Stimulated activated CD4-positive, alpha-beta T cell treated with anti-CD3 and anti-CD28 coated beads, TNF-alpha, amount 100 ng/mL, for 1 hour (primary cell): ENCODE results near the gene HTR2B.
"Not testable (repeated sequence)": the region's sequence is repeated elsewhere in the genome, so short reads cannot be mapped to it uniquely, and the experiment has no call there.

ENCODE experiments used
- DNase-seq, 3 donors: peaks; one replicate each; pipeline ENCODE4 v3.0.0-alpha.2; 2020; ENCODE audit warnings: low read depth in 3 of 3, low spot score in 1 of 3

The HTR2B gene

DNA sequence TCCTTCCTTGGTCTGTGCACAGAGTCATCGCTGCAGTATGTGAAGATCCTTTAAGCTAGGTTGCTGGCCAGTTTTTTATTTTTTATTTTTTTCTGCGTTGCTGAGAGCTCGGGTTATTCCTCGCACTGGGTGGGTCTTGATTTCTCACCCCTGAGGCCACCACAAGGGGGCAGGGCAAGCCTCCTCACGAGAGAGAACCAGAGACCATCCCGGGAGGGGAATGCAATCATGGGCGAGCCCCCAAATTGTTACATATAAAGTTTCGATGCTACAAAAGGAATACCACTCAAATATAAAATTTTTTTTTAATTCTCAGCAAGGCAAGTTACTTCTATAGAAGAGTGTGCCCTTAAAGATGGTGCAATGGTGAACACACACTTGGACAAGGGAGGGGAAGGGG is 24.9 kb downstream of the HTR2B start:
- DNase-seq = no peak

- DNase-seq = no peak
Observed at GRCh38 chr2:231094736-231095346, 30.0 kb downstream of the HTR2B start.

DNA sequence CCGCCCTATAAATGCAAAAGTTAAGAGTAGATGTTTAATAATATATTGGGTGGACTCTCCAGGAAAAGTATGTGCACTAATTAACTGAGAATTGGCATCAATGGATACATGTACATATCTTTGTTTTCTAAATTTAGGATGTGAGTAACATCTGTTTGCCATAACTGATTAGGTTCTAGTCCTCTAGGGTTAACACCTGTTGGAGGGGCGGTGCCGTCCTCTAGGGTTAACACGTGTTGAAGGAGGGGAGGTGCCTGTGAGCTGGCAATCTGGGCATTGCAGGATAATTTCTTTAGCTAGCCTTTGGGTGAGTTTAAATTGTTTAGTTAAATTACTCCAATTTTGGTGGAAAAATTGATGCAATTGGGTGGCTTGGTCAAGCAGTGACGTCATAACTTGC is 30.9 kb downstream of the HTR2B start:
- no peak for DNase-seq

GRCh38 chr2:231088754-231089153 is 36.1 kb downstream of the HTR2B start:
- DNase-seq = no peak

DNA sequence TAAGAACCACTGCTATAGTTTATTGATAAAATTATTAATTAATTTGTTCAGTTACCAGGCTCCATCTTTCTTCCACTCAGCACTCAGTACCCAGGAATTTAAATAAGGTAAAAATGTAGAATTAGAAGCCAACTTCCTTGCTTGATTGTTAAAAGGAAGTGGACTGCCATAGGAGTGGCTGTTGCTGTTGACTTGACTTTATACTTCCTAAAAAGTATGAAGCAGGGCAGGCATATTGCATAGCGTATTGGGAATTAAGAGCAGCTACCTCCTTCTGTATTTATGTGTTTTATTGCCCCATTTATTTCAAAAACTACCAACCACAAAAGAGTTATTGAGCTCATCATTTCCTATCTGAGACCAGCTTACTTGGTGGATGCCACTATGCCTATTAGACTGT is 40.3 kb downstream of the HTR2B start:
- no peak for DNase-seq

GRCh38 chr2:231069379-231070054 is 55.3 kb downstream of the HTR2B start:
- DNase-seq = no peak

DNA sequence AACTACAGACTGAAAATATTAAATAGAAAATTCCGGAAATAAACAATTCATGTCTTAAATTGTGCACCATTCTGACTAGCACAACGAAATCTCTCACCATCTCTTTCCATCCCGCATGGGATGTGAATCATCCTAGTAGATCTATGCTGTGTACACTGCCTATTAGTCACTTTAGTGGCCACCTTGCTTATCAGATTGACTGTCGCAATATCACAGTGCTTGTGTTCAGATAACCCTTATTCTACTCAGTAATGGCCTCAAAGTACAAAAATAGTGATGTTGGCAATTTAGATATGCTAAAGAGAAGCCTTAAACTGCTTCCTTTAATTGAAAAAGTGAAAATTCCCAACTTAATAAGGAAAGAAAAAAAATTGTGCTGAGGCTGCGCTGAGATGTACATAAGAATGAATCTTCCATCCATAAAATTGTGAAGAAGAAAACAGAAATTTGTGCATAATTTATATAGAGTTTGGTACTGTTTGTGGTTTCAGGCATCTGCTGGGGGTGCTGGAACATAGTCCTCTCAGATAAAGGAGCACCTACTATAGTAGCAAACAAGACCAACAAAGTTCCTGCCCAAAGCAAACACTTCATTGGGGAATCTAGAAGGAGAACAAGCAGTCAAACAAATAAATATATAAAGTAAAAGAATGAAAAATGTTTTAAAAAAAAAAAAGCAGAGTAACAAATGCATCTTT is 56.2 kb downstream of the HTR2B start:
- DNase-seq = no peak

DNA sequence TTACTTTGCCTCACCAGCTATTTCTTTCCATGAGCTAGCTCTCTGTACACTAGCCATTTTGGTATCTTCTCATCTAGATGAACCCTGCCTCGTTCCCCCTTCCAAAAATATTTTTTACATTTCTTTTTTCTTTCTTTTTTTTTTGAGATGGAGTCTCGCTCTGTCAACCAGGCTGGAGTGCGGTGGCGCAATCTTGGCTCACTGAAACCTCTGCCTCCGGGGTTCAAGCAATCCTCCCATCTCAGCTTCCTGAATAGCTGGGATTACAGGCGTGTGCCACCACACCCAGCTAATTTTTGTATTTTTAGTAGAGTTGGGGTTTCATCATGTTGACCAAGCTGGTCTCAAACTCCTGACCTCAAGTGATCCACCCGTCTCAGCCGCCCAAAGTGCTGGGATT is 57.3 kb downstream of the HTR2B start:
- not testable (repeated sequence) for DNase-seq

GRCh38 chr2:231065966-231066365 is 58.9 kb downstream of the HTR2B start:
- DNase-seq = no peak

GRCh38 chr2:231063347-231063746 is 61.5 kb downstream of the HTR2B start:
- no peak for DNase-seq

- no peak for DNase-seq
Observed at GRCh38 chr2:231062776-231063175, 62.1 kb downstream of the HTR2B start.

- DNase-seq = no peak
Observed at GRCh38 chr2:231059756-231060155, 65.1 kb downstream of the HTR2B start.

GRCh38 chr2:231058761-231059550 is 65.9 kb downstream of the HTR2B start:
- DNase-seq = no peak
